HG03159 (cell line): Measurements from ENCODE around the gene ZNF366.

Experiments
- ATAC-seq: cut with Tn5 transposase; IDR thresholded peaks from one replicate; pipeline ENCODE4 v1.9.1; 2021; ENCODE audit warnings: mild to moderate bottlenecking, moderate library complexity; ENCODE audit not compliant: unreplicated experiment

Gene ZNF366

GRCh38 chr5:72519111-72519510 is 11.9 kb upstream of the ZNF366 start:
- no peak for ATAC-seq

DNA sequence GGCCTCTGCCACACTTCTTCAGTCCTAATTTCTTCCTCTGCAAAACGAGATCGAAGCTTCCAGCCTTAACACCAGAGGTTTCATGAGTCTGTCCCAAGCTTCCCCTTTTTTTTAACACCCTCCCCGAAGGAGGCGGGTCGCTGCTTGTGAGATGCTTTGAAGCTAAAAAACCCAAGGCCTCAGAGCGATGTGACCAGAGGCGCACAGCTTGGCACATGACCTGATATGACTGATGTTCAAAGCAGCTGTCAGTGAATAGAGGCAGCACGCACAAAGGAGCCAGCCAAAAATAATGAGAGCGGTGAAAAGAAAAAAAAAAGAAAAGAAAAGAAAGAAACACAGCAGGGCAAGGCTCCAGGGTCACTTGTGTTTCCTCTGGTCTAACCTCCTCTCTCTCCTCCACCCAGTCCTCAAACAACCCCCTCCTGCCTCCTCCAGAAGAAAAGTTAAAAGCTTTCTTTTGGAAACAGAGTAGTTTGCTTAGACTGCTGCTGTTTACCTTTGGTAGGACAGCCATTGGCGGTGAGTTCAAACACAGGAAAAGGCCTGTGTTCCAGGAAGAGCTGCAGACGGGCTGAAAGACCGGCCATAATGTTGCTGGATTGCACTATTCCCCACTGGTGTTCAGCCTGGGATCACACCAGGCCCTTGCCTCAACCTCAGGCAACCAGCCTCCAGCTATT is 10.9 kb upstream of the ZNF366 start:
- no peak for ATAC-seq

GRCh38 chr5:72516916-72517315 is 9.7 kb upstream of the ZNF366 start:
- no peak for ATAC-seq

GRCh38 chr5:72515211-72515610 is 8.0 kb upstream of the ZNF366 start:
- no peak for ATAC-seq

DNA sequence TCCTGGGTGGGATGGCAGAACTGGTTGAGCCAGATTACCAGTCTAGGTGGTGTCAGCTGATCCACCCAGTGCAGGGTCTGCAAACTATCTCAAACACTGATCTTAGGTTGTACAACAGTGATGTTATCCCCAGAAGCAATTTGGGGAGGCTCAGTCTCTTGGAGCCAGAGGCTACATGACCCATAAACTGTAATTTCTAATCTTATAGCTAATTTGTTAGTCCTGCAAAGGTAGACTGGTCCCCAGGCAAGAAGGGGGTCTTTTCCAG is 5.3 kb upstream of the ZNF366 start:
- no peak for ATAC-seq

- ATAC-seq = no peak
Observed at GRCh38 chr5:72511774-72512592, 4.8 kb upstream of the ZNF366 start.

DNA sequence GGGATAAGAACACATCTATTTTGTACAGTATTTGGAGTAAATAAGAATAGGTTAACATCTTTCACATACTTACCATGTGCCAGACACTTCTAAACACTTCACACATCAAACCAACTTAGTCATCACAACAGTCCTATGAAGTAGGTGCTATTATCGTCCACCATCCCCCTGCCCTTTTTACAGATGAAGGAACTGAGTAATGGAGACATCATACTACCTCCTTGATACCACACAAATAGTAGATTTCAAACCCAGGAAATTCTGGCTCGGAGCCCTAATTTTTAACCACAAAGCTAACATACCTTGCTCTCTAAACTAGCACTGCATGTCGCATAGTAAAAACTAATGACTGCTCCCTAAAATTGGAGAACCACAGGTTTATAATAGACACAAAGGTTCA is 4.2 kb upstream of the ZNF366 start:
- no peak for ATAC-seq

DNA sequence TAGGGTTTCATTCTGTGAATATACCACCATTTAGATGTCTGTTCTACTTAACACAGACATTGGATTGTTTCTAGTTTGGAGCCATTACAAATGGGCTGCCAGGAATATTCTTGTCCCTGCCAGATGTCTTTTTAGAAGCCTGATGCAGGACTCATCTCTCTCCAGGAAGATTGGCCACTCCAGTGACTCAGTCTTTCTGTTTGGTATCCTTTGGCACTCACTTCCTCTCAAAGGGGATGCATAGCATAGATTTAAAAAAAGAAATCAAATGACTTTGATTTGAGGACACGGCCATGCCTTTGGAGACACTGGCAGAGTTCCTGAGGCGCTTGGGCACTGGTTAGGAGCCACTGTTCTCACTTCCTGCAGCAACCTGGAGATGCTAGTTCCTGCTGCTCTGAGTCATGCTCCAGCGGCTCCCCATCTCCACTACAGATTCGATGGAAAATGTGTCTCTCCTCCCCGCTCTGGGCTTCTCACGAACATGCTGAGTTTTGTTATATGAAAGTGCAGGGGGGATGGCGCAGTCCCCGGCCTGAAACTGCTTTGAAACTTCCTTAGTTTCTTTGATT is 3.5 kb upstream of the ZNF366 start:
- ATAC-seq = no peak

GRCh38 chr5:72509401-72509800 is 2.2 kb upstream of the ZNF366 start:
- ATAC-seq = no peak

DNA sequence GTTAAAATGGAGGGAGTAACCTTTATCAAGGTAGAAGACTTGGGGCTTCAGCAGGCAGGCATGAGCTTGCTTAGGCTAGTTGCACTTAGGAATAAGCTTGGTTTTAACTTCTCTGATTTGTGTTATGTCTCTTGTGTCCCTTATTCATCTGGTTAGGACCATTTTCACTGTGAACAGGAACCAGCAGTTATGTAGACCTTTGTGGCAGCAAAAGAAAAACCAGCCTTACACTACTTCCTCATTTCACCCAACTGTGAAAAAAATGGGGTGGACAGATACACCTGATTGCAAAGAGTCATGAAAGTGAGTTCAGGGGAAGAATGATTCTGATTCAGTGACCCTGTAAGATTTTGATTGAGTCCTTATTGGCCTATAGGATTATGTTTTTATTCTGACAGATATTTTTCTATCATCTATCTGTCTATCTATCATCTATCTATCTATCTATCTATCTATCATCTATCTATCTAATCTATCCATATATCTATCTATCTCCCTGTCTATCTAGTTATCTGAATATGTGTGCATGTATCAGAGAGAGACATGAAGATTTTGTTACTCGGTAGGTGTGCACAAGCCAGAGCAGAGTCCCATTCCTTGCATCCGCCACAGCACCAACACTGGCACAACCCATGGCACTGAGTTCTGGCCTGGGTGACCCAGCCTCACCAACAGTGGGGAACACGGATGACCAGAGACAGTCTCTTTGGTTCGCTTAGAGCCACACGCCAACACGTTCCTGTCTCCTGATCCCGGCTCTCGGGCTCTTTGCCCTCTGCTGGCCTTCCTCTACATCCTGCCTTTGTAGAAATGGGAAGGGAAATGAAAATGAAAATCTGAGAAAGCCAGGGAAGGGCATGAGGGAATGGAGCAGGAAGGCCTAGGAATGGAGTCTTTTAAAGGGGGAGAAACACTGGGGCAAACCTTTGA is 1.3 kb upstream of the ZNF366 start:
- ATAC-seq = peak; percentile 94

DNA sequence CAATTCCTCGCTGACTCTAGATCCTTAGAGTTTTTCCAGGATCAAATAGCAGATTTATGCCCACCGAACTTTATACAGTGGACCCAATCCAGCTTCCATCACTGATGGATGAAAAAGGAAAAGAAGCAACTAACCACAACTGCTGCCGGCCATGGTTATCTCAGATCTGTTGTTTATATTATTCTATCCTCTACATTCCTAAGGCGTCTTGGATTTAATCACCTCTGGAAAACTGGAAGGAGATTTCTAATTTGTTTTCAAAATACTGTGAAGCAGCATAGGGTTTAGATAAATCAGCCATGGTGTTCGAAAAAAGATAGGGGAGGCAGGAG is 663 bp upstream of the ZNF366 start:
- no peak for ATAC-seq

DNA sequence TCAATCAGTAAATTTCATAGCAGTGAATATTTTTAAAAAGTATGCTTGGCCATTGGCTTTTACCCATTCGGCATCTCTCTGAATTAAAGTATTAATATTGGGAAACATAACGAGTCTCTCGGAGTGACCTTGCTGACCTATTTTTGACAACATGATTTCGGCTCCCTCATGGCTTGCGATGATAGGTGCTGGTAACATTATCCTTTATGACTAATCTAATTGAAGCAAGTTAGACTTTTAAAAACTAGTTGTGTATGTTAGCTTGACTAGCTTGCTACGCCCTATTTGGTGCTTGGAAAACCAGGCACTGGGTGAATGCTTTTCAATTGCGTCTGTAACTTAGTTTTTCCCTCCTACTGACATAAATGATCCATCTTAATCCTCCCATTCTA is 1.1 kb downstream of the ZNF366 start:
- ATAC-seq = no peak

DNA sequence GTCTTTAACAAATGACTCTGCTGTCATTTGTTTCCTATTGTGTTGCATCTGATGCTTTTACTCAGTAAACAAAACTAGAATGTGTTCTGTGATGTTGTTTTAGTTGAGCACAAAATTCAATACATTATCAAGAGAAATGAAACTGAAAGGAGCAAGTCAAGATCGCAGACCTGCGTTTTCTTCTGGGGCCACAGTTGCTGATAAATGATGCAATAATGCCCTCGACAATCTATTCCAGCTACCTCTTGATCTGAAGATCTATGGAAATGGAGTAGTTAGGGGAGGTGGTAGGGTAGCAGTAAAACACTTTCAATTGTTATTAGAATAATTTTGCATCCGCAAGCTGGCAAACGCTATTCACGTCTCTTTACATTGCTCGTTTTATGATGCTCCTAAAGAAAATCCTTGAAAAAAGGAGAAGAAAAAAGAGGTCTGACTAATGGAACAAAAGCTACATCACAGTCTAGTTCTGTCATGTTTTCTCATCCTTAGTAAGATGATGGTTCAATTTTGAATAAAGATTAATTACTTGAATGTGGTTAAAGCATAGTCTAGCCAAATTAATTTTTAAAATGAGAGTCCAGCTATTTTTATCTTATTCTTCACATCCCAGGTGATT is 1.6 kb downstream of the ZNF366 start:
- no peak for ATAC-seq

GRCh38 chr5:72505016-72505415 is 2.2 kb downstream of the ZNF366 start:
- no peak for ATAC-seq

- ATAC-seq = no peak
Observed at GRCh38 chr5:72503888-72504491, 3.2 kb downstream of the ZNF366 start.

DNA sequence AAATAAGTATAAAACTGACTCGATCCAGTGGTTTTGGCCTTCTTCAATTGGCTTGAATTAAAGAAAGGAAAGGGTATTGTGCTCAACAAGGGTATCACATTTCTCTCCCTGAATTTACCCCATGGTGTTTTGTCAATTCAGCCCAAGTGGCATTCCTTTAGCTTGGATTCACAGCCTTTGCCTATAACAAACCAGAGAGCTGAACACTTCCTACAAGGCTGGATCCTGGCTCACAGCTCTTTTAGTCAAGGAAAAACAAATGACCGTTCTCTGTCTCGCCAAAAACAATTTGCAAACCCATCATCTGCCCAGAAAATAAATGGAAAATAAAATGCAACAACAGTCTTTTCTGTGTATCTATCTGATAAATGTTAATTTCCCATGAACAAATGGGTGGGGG is 5.7 kb downstream of the ZNF366 start:
- no peak for ATAC-seq

DNA sequence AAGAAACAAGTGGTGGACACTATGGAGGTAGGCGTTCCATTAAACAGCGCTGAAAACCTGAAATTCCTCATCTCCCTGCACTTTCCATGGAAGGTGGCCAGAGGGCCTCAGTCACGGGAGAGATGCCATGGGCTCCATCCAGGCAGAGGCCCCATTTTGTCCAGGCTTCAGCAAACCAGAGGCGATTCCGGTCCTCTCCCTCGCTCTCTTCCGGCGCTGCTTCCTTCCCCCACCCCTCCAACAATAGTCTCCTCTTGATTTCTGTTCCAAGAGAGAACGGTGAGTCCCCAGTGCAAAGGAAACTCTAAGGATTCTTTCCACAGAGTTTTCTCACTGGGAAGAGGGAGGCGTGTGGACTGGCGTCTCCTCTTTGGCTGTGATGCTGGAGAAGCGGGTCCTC is 7.5 kb downstream of the ZNF366 start:
- ATAC-seq = no peak

GRCh38 chr5:72499090-72499489 is 8.1 kb downstream of the ZNF366 start:
- no peak for ATAC-seq

DNA sequence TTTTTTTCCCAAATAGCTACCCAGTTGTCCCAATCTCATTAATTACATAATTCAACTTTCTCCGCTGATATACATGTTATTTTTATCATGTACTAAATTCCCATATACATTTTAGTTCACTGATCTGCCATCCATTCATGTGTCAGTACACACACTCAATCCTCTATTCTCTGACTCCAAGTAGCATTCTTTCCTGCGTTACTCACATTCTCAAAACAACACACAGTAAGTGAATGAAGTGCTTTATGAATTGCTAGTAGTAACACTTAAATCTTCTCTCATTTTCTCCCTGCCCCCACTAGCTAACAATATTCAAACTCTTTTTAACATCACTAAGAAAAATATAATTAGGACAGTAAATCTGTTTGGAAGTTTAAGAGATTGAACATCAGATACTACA is 8.9 kb downstream of the ZNF366 start:
- no peak for ATAC-seq

DNA sequence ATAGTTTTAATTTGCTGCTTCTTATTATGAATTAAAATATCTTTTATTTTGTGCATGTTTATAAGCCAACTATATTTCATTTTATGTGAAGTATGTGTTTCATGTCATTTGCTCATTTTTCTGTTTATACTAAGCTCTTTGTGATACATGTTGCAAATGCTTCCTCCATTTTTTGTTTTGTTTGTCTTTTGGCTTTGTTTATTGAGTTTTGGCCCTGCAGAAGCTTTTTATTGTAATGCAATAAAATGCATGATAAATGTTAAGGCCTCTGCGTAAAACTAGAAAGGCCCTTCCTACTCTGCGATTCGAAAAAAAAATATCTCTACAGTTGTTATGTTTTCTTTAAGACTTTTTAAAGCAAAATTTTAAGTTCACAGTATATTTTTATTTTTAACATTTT is 9.4 kb downstream of the ZNF366 start:
- no peak for ATAC-seq

DNA sequence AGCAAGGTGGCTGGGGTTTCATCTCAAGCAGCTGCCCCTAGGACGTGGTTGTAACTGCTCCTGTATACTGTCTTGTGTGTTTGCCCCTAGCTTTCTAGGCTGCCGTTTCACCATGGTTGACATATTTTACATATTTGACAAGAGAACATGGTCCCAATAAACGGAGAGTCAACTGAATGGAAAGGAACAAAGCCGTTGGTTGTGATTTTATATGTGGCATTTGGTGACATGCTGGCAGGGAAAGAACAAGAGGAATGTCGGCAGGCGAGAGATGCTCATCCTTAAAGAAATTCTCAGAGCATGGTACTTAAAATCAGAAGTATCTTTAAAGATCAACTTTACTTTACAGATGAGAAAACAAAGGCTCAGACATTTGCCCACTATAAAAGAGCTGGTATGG is 11.8 kb downstream of the ZNF366 start:
- no peak for ATAC-seq
